SK-N-SH (cell line): ENCODE measurements around the gene HSD3B2. TPM values are rescaled to one million over a fixed set of nuclear protein-coding genes. Genes with fewer than 3 reads are reported as not detected.

ENCODE experiments used
- CTCF ChIA-PET: fragments of 300-600, 350-600 bp; formaldehyde crosslinking; extraction: SDS; loops from one replicate; lab custom pipeline; 2021; lab: Yijun Ruan, JAX
- POLR2A ChIA-PET: fragments of 350-600 bp; sonication (Branson Sonifier 250); formaldehyde crosslinking; extraction: SDS; loops from one replicate; lab custom pipeline; 2020; ENCODE audit warnings: antibody characterized with exemption, inconsistent platforms; lab: Yijun Ruan, JAX
- DNase-seq: peaks from one replicate; pipeline ENCODE4 v3.0.0; 2012
- H2AFZ ChIP-seq: fragments of 200-600 bp; sonication (generic); 2 replicates; pipeline ENCODE4 v1.8.1; 2016; ENCODE audit warnings: antibody characterized with exemption, mild to moderate bottlenecking, low read depth
- H3F3A ChIP-seq: fragments of 200-600 bp; sonication (generic); replicated peaks from 2 replicates; pipeline ENCODE3; 2016; ENCODE audit warnings: antibody characterized with exemption, mild to moderate bottlenecking; ENCODE audit not compliant: insufficient read depth
- H3K27ac ChIP-seq, 2 experiments: fragments of 200-500 bp in 1 of 2; fragments of 200-600 bp in 1 of 2; sonication (Bioruptor generic) in 1 of 2; sonication (generic), shearing (Covaris generic) in 1 of 2; 2 replicates each; pipeline versions ENCODE4 v1.5.1 to v1.6.1; 2014 to 2016; ENCODE audit warnings: low read depth in 2 of 2, inconsistent platforms in 1 of 2, low read length in 1 of 2, mild to moderate bottlenecking in 1 of 2, mixed read lengths in 1 of 2
- H3K27me3 ChIP-seq: fragments of 200-600 bp; sonication (generic), shearing (Covaris generic); 2 replicates; pipeline ENCODE4 v1.6.1; 2016; ENCODE audit warnings: mixed run types; ENCODE audit not compliant: insufficient read depth
- H3K36me3 ChIP-seq, 2 experiments: fragments of 200-500 bp in 1 of 2; fragments of 200-600 bp in 1 of 2; sonication (Bioruptor generic) in 1 of 2; sonication (generic) in 1 of 2; replicated peaks in 1 of 2; 2 replicates each; pipeline versions ENCODE3 to v1.5.1; 2014 to 2016; ENCODE audit warnings: low read length in 1 of 2, mild to moderate bottlenecking in 1 of 2; ENCODE audit not compliant: insufficient read depth in 2 of 2, control insufficient read depth in 1 of 2
- H3K4me1 ChIP-seq, 2 experiments: fragments of 200-500 bp in 1 of 2; fragments of 200-600 bp in 1 of 2; sonication (Bioruptor generic) in 1 of 2; sonication (generic), shearing (Covaris generic) in 1 of 2; 2 replicates each; pipeline versions ENCODE4 v1.5.1 to v1.6.1; 2014 to 2016; ENCODE audit warnings: low read depth in 1 of 2, low read length in 1 of 2, mixed run types in 1 of 2; ENCODE audit not compliant: insufficient read depth in 2 of 2, control insufficient read depth in 1 of 2
- H3K4me2 ChIP-seq: fragments of 200-600 bp; sonication (generic), shearing (Covaris generic); 2 replicates; pipeline ENCODE4 v1.6.1; 2017; ENCODE audit warnings: mixed run types
- H3K4me3 ChIP-seq, 2 experiments: fragments of 200-500 bp in 1 of 2; fragments of 200-600 bp in 1 of 2; sonication (Bioruptor generic) in 1 of 2; sonication (generic), shearing (Covaris generic) in 1 of 2; 2 replicates each; pipeline versions ENCODE4 v1.5.1 to v1.8.1; 2014 to 2016; ENCODE audit warnings: low read depth in 2 of 2, inconsistent platforms in 1 of 2, low read length in 1 of 2, mild to moderate bottlenecking in 1 of 2, mixed read lengths in 1 of 2, moderate library complexity in 1 of 2
- H3K79me2 ChIP-seq: fragments of 200-600 bp; sonication (generic); 2 replicates; pipeline ENCODE4 v1.8.1; 2017; ENCODE audit warnings: mild to moderate bottlenecking; ENCODE audit not compliant: insufficient read depth
- H3K9ac ChIP-seq: fragments of 200-600 bp; sonication (generic); 2 replicates; pipeline ENCODE4 v1.6.1; 2017; ENCODE audit warnings: mixed run types
- H3K9me2 ChIP-seq: fragments of 200-600 bp; sonication (generic); 2 replicates; pipeline ENCODE4 v1.6.1; 2017; ENCODE audit warnings: mixed run types
- H3K9me3 ChIP-seq: fragments of 200-600 bp; sonication (generic); 2 replicates; pipeline ENCODE4 v1.6.1; 2017; ENCODE audit warnings: mixed run types, mild to moderate bottlenecking, moderate library complexity
- H4K20me1 ChIP-seq: fragments of 200-600 bp; sonication (generic); 2 replicates; pipeline ENCODE4 v1.6.1; 2017; ENCODE audit warnings: mild to moderate bottlenecking, mixed run types; ENCODE audit not compliant: insufficient read depth
- CHD2 ChIP-seq: fragments of 150-350 bp; IDR thresholded peaks from 2 replicates; pipeline ENCODE4 v1.6.1; 2018; ENCODE audit warnings: low read length; ENCODE audit not compliant: partially characterized antibody
- CTCF ChIP-seq: fragments of 200-600 bp; sonication (generic); IDR thresholded peaks from 2 replicates; pipeline ENCODE4 v1.6.1; 2017; ENCODE audit warnings: antibody characterized with exemption, mild to moderate bottlenecking, moderate library complexity
- EP300 ChIP-seq, 2 experiments: IDR thresholded peaks; 2 replicates each; pipeline versions ENCODE4 v1.4.0 to v1.6.1; 2012; ENCODE audit warnings: borderline replicate concordance in 1 of 2, low read depth in 1 of 2, low read length in 1 of 2
- FOSL2 ChIP-seq: IDR thresholded peaks from 2 replicates; pipeline ENCODE4 v1.4.0; 2012; ENCODE audit warnings: low read depth, mild to moderate bottlenecking, moderate library complexity, borderline replicate concordance
- FOXJ3 ChIP-seq: sonication (generic); formaldehyde crosslinking; IDR thresholded peaks from 2 replicates; pipeline ENCODE4 v1.5.1; 2020; ENCODE audit warnings: mild to moderate bottlenecking, missing genetic modification reagents
- FOXM1 ChIP-seq: IDR thresholded peaks from 2 replicates; pipeline ENCODE4 v1.4.0; 2012; ENCODE audit warnings: low read depth, mild to moderate bottlenecking
- GABPA ChIP-seq: IDR thresholded peaks from 2 replicates; pipeline ENCODE4 v1.4.0; 2012; ENCODE audit warnings: low read depth, mild to moderate bottlenecking
- GATA2 ChIP-seq: sonication (generic); formaldehyde crosslinking; IDR thresholded peaks from 2 replicates; pipeline ENCODE4 v1.5.0; 2020; ENCODE audit warnings: mild to moderate bottlenecking, missing genetic modification reagents
- JUND ChIP-seq: IDR thresholded peaks from 2 replicates; pipeline ENCODE4 v1.4.0; 2012
- MXI1 ChIP-seq: IDR thresholded peaks from 2 replicates; pipeline ENCODE4 v1.6.1; 2012; ENCODE audit warnings: mild to moderate bottlenecking, low read depth, low read length, improper control_type of control experiment
- NFIC ChIP-seq: IDR thresholded peaks from 2 replicates; pipeline ENCODE4 v1.4.0; 2012; ENCODE audit warnings: borderline replicate concordance
- NRF1 ChIP-seq: IDR thresholded peaks from 2 replicates; pipeline ENCODE4 v1.6.1; 2012; ENCODE audit warnings: low read depth, mild to moderate bottlenecking, low read length
- REST ChIP-seq: IDR thresholded peaks from 2 replicates; pipeline ENCODE4 v1.6.1; 2012; ENCODE audit warnings: mild to moderate bottlenecking, low read depth, low read length, moderate library complexity
- RXRA ChIP-seq: IDR thresholded peaks from 2 replicates; pipeline ENCODE4 v1.4.0; 2012; ENCODE audit warnings: low read depth, mild to moderate bottlenecking, borderline replicate concordance
- SMC3 ChIP-seq: IDR thresholded peaks from 2 replicates; pipeline ENCODE4 v1.6.1; 2012; ENCODE audit warnings: low read depth, low read length, improper control_type of control experiment
- TCF12 ChIP-seq: IDR thresholded peaks from 2 replicates; pipeline ENCODE4 v1.4.0; 2012
- USF2 ChIP-seq: fragments of 150-350 bp; IDR thresholded peaks from 2 replicates; pipeline ENCODE4 v1.6.1; 2017; ENCODE audit warnings: antibody characterized with exemption, low read length, low read depth, borderline replicate concordance
- YY1 ChIP-seq: IDR thresholded peaks from 2 replicates; pipeline ENCODE4 v1.4.0; 2012; ENCODE audit warnings: low read depth, mild to moderate bottlenecking
- WGBS: methylation state at CpG from one replicate; pipeline ENCODE4 v1.1.6; 2017; ENCODE audit warnings: low lambda C conversion rate; 5-methylcytosine and 5-hydroxymethylcytosine counted together
- polyA plus RNA-seq, 3 experiments: library from polyadenylated mRNA; depleted of rRNA; stranded (reverse); fragments of >200 nt; gene quantifications; 2 replicates each; pipeline ENCODE4 v1.2.3, GENCODE V29; 2012

The HSD3B2 gene
- polyA plus RNA-seq, 1 of the 3 experiments (the other 2 are of a cell fraction) = not detected

- no peak for DNase-seq
- Histone ChIP-seq H2AFZ (no peak overlapping the region), H3K4me2 (no peak overlapping the region), H3K27ac (no peak overlapping the region), H3F3A (no peaks in the 10 kb centered on the region), H3K9me3 (no peaks in the 10 kb centered on the region), H3K36me3 (no peaks in the 10 kb centered on the region), H3K9ac (no peak overlapping the region), H3K9me2 (no peaks in the 10 kb centered on the region), H3K27me3 (peaks cover 28% of the 10 kb centered on the region; the same call in 1 of the 2 replicates), H4K20me1 (no peaks in the 10 kb centered on the region), H3K4me3 (no peak overlapping the region)
- CTCF ChIA-PET = interaction anchor here (1.0 kb wide), 1 partner anchor 30 kb away, joined by 3 read pairs; no protein-coding TSS in a partner anchor
- POLR2A ChIA-PET = no interaction called here
- TF ChIP-seq YY1 (no peak), NFIC (no peak), GABPA (no peak), EP300 (IDR thresholded peaks at IDR 0.05; ENCODE audit: borderline replicate concordance in 1 of 2, low read depth in 1 of 2, low read length in 1 of 2) (no peak), MXI1 (no peak), RXRA (no peak), FOXM1 (no peak), REST (no peak), NRF1 (no peak), TCF12 (no peak), CTCF (no peak), CHD2 (no peak), USF2 (no peak), JUND (no peak), SMC3 (no peak), GATA2 (CRISPR knock-in tag) (no peak), FOXJ3 (CRISPR knock-in tag) (no peak), FOSL2 (no peak)
- TF ChIP-seq, all 33 proteins: peak for 0
- WGBS = 4% methylated on average over 5 of the region's 5 CpGs
- no peaks in the 10 kb centered on the region for H3K4me1 ChIP-seq
- H3K79me2 ChIP-seq = no peaks in the 10 kb centered on the region
These were observed 4.2 kb downstream of the HSD3B2 start for GRCh38 chr1:119419109-119419508.
